PC-3 (cell line): ENCODE measurements around the gene SHTN1. TPM values are rescaled to one million over a fixed set of nuclear protein-coding genes. Genes with fewer than 3 reads are reported as not detected.

ENCODE experiments used
- ATAC-seq: fragments of 200-7000 bp; cut with Tn5 transposase; 2 replicates; pipeline ENCODE4 v1.9.1; 2020; ENCODE audit warnings: mild to moderate bottlenecking, moderate library complexity
- BruUV-seq: library from RNA; stranded (reverse); fragments of 400-500 nt; replicated peaks from 2 replicates; lab custom pipeline; 2021; lab: Mats Ljungman, UMichigan
- CTCF ChIA-PET: fragments of 300-600 bp; sonication (Branson Sonifier 250); formaldehyde crosslinking; loops from one replicate; lab custom pipeline; 2022; ENCODE audit warnings: antibody characterized with exemption; lab: Charles Lee
- POLR2A ChIA-PET: fragments of 300-600 bp; sonication (Branson Sonifier 250); formaldehyde crosslinking; loops from one replicate; lab custom pipeline; 2022; ENCODE audit warnings: antibody characterized with exemption; ENCODE audit not compliant: unreplicated experiment; lab: Charles Lee
- DNase-seq: peaks from one replicate; pipeline ENCODE4 v3.0.0-alpha.2; 2015
- H2AFZ ChIP-seq: fragments of 300-600 bp; sonication (generic); 2 replicates; pipeline ENCODE4 v1.6.0; 2016; ENCODE audit warnings: antibody characterized with exemption, low read length
- H3F3A ChIP-seq: fragments of 300-600 bp; sonication (generic); one replicate; pipeline ENCODE4 v1.6.0; 2017; ENCODE audit warnings: antibody characterized with exemption, low read length, control low read depth, mild to moderate bottlenecking; ENCODE audit not compliant: unreplicated experiment
- H3K27ac ChIP-seq: fragments of 300-600 bp; sonication (generic); 2 replicates; pipeline ENCODE4 v1.5.1; 2016; ENCODE audit warnings: mild to moderate bottlenecking, low read length
- H3K27me3 ChIP-seq: fragments of 300-600 bp; sonication (generic); 2 replicates; pipeline ENCODE4 v1.6.1; 2016; ENCODE audit warnings: low read length, mixed read lengths
- H3K36me3 ChIP-seq: fragments of 300-600 bp; sonication (generic); 2 replicates; pipeline ENCODE4 v1.6.1; 2016; ENCODE audit warnings: low read depth, mixed run types, low read length, mixed read lengths
- H3K4me1 ChIP-seq: fragments of 300-600 bp; sonication (generic); 2 replicates; pipeline ENCODE4 v1.5.1; 2016; ENCODE audit warnings: low read length; ENCODE audit not compliant: insufficient read depth
- H3K4me2 ChIP-seq: fragments of 300-600 bp; sonication (generic); 2 replicates; pipeline ENCODE4 v1.6.0; 2016; ENCODE audit warnings: low read length
- H3K4me3 ChIP-seq: fragments of 300-600 bp; sonication (generic); 2 replicates; pipeline ENCODE4 v1.5.1; 2016; ENCODE audit warnings: mild to moderate bottlenecking, low read length, mixed read lengths
- H3K79me2 ChIP-seq: fragments of 300-600 bp; sonication (generic); 2 replicates; pipeline ENCODE4 v1.6.1; 2017; ENCODE audit warnings: low read length, mixed read lengths
- H3K9ac ChIP-seq: fragments of 300-600 bp; sonication (generic); 2 replicates; pipeline ENCODE4 v1.6.0; 2016; ENCODE audit warnings: mild to moderate bottlenecking, low read length
- H3K9me2 ChIP-seq: fragments of 300-600 bp; sonication (generic); replicated peaks from 2 replicates; pipeline ENCODE4 v1.6.1; 2016; ENCODE audit warnings: mixed run types, low read length, mixed read lengths
- H3K9me3 ChIP-seq: fragments of 300-600 bp; sonication (generic); 2 replicates; pipeline ENCODE4 v1.6.1; 2016; ENCODE audit warnings: low read length, mixed read lengths
- H4K20me1 ChIP-seq: fragments of 300-600 bp; sonication (generic); 2 replicates; pipeline ENCODE4 v1.6.1; 2016; ENCODE audit warnings: low read length, mixed read lengths
- EZH2 ChIP-seq: fragments of 300-600 bp; sonication (generic); IDR thresholded peaks from one replicate; pipeline ENCODE4 v1.6.1; 2017; ENCODE audit warnings: antibody characterized with exemption, mild to moderate bottlenecking, low read length; ENCODE audit not compliant: unreplicated experiment
- EZH2phosphoT487 ChIP-seq: fragments of 300-600 bp; sonication (generic); IDR thresholded peaks from 2 replicates; pipeline ENCODE4 v1.6.1; 2018; ENCODE audit warnings: mild to moderate bottlenecking, antibody characterized with exemption, low read length, borderline replicate concordance
- intact Hi-C: fragments of 100-400 bp; cut with micrococcal nuclease; formaldehyde crosslinking; loops from 2 replicates; pipeline ENCODE4 v1.9.0; 2023
- total RNA-seq: library from RNA; depleted of rRNA; stranded (reverse); fragments of >200 nt; gene quantifications from 2 replicates; pipeline ENCODE4 v1.2.3, GENCODE V29; 2014
- TF ChIP-seq, protein P1 (sequence below): fragments of 300-600 bp; sonication (generic); conservative IDR thresholded peaks from 2 replicates; pipeline ENCODE4 v1.5.1; 2017; ENCODE audit warnings: antibody characterized with exemption, low read depth, mild to moderate bottlenecking, low read length

The SHTN1 gene
- total RNA-seq, 1 experiment from 2014 or later, result 13.0 TPM

DNA sequence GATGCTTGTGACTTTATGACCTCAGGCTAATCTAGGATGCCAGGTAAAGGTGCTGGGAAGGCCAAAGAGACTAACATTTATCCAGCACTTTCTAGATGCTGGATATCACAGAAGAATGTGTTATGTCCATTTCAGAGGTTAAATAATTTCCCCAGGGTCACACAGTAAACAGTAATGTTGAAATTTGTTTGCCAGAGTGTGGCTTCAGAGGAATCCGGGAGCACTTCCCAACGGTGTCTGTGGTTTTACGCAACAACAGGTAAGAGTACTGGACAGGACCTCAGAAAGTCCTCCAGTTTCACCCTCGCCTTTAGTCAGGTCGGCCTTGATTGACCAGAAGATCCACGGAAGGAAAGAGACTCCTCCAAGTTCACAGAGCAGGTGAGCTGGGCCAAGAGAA is 1.7 kb downstream of the SHTN1 start:
- no TSS peak for BruUV-seq
- no peak overlapping the region for H3K9ac ChIP-seq
- TF ChIP-seq EZH2, result no peak
- TF ChIP-seq, protein P1, sequence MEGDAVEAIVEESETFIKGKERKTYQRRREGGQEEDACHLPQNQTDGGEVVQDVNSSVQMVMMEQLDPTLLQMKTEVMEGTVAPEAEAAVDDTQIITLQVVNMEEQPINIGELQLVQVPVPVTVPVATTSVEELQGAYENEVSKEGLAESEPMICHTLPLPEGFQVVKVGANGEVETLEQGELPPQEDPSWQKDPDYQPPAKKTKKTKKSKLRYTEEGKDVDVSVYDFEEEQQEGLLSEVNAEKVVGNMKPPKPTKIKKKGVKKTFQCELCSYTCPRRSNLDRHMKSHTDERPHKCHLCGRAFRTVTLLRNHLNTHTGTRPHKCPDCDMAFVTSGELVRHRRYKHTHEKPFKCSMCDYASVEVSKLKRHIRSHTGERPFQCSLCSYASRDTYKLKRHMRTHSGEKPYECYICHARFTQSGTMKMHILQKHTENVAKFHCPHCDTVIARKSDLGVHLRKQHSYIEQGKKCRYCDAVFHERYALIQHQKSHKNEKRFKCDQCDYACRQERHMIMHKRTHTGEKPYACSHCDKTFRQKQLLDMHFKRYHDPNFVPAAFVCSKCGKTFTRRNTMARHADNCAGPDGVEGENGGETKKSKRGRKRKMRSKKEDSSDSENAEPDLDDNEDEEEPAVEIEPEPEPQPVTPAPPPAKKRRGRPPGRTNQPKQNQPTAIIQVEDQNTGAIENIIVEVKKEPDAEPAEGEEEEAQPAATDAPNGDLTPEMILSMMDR, result no peak
- peaks cover 28% of the 10 kb centered on the region for H3K4me1 ChIP-seq
- H3F3A ChIP-seq, result no peaks in the 10 kb centered on the region
- H3K9me3 ChIP-seq, result no peaks in the 10 kb centered on the region
- H3K4me3 ChIP-seq, result peak overlapping the region; percentile 92
- no peak overlapping the region for H2AFZ ChIP-seq
- no peak for ATAC-seq
- peak; percentile 51 for DNase-seq
- peaks cover 61% of the 10 kb centered on the region for H3K79me2 ChIP-seq
- H3K27ac ChIP-seq, result no peak overlapping the region
- POLR2A ChIA-PET, result no interaction called here
- H3K4me2 ChIP-seq, result peak overlapping the region; percentile 94
- no peaks in the 10 kb centered on the region for H3K27me3 ChIP-seq
- CTCF ChIA-PET, result no interaction called here
- no peaks in the 10 kb centered on the region for H3K9me2 ChIP-seq
- intact Hi-C loops, result loop anchor here (10.0 kb wide), 1 partner anchor 171 kb away; no protein-coding TSS in a partner anchor
- H4K20me1 ChIP-seq, result peaks cover 37% of the 10 kb centered on the region
- no peaks in the 10 kb centered on the region; the same call in 1 of the 2 replicates for H3K36me3 ChIP-seq

DNA sequence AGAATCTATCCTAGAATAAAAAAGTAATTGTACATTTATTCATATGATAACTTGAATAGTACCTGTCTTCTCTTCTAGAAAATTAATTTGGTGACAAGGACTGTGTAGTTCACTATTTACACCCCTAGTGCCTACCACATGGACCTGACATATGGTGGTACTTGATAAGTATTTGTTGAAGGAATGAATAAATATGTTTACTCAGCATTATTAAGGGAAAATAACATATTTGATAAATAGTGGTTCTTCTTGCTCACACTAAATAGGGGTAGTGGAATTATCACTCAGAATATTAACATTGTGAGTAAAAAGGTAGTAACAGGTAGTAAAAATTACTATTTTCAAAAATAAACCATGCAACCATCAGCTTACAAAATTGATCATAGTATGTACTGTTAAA is 2.8 kb downstream of the SHTN1 start:
- H3K4me1 ChIP-seq, result peaks cover 28% of the 10 kb centered on the region
- ChIA-PET CTCF (no interaction called here), POLR2A (no interaction called here)
- H3F3A ChIP-seq, result no peaks in the 10 kb centered on the region
- H4K20me1 ChIP-seq, result peaks cover 37% of the 10 kb centered on the region
- TF ChIP-seq EZH2phosphoT487 (no peak), EZH2 (no peak)
- TF ChIP-seq, protein P1, result no peak
- no peak overlapping the region for H3K27ac ChIP-seq
- no peak for ATAC-seq
- H3K36me3 ChIP-seq, result no peaks in the 10 kb centered on the region; the same call in 1 of the 2 replicates
- no peaks in the 10 kb centered on the region for H3K9me3 ChIP-seq
- no peaks in the 10 kb centered on the region for H3K9me2 ChIP-seq
- no TSS peak for BruUV-seq
- H3K4me2 ChIP-seq, result peak overlapping the region; percentile 94
- H3K27me3 ChIP-seq, result no peaks in the 10 kb centered on the region
- intact Hi-C loops, result loop anchor here (10.0 kb wide), 1 partner anchor 173 kb away; no protein-coding TSS in a partner anchor
- H3K79me2 ChIP-seq, result peaks cover 72% of the 10 kb centered on the region
- DNase-seq, result no peak
- H3K9ac ChIP-seq, result no peak overlapping the region
- no peak overlapping the region; the same call in 1 of the 2 replicates for H3K4me3 ChIP-seq
- no peak overlapping the region for H2AFZ ChIP-seq

DNA sequence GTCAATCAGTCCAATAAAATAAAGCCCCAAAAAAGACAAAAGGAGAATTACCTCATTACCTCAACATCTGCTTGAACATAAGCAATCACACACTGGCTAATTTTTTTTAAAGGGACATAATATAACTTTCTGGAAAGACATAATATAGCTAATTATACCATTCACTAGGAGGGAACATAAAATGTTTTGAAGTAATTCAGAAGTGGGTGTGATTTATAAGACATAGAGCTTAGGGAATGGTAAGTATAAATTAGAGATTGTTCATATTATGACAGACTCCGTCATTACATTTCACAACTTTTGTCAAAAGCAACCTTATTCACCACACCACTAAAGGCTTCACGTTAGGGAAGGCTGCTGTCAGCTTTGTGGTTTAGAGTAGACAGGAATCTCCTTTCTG is 3.8 kb downstream of the SHTN1 start:
- Histone ChIP-seq H3K4me3 (no peak overlapping the region), H3K9me2 (no peaks in the 10 kb centered on the region), H3K9me3 (no peaks in the 10 kb centered on the region), H3K9ac (no peak overlapping the region), H3K36me3 (no peaks in the 10 kb centered on the region; the same call in 1 of the 2 replicates), H4K20me1 (peaks cover 40% of the 10 kb centered on the region), H3K4me1 (peaks cover 21% of the 10 kb centered on the region), H3K4me2 (0 out of 2 replicates have a peak overlapping the region, but pooled peaks have one; percentile 5), H3K27ac (no peak overlapping the region), H2AFZ (no peak overlapping the region), H3F3A (no peaks in the 10 kb centered on the region), H3K79me2 (peaks cover 83% of the 10 kb centered on the region), H3K27me3 (no peaks in the 10 kb centered on the region)
- intact Hi-C loops, result loop anchor here (10.0 kb wide), 1 partner anchor 174 kb away; no protein-coding TSS in a partner anchor
- ChIA-PET POLR2A (no interaction called here), CTCF (no interaction called here)
- BruUV-seq, result no TSS peak
- no peak for TF ChIP-seq EZH2phosphoT487
- TF ChIP-seq, protein P1, result no peak
- no peak for TF ChIP-seq EZH2
- DNase-seq (no peak), ATAC-seq (no peak)
